Chondrocyte (in vitro differentiated cells): ENCODE data around the gene ZNF764. TPM values are rescaled to one million over a fixed set of nuclear protein-coding genes. Genes with fewer than 3 reads are reported as not detected.
"Not testable (repeated sequence)": the region's sequence is repeated elsewhere in the genome, so short reads cannot be mapped to it uniquely, and the experiment has no call there.

Experiments used
- DNase-seq: peaks from one replicate; pipeline ENCODE4 v3.0.0; 2021; ENCODE audit warnings: mixed read lengths, low spot score
- H3K27ac Mint-ChIP-seq: one replicate; pipeline ENCODE4 v1.8.0; 2021; ENCODE audit warnings: mild to moderate bottlenecking, moderate library complexity, mixed read lengths; ENCODE audit not compliant: unreplicated experiment
- H3K27me3 Mint-ChIP-seq: 2 replicates; pipeline ENCODE4 v1.8.0; 2021; ENCODE audit warnings: low read depth, mixed read lengths
- H3K36me3 Mint-ChIP-seq: 2 replicates; pipeline ENCODE4 v1.8.0; 2021; ENCODE audit warnings: low read depth, mixed read lengths
- H3K4me1 Mint-ChIP-seq: 2 replicates; pipeline ENCODE4 v1.8.0; 2021; ENCODE audit warnings: low read depth, mild to moderate bottlenecking, mixed read lengths
- H3K4me3 Mint-ChIP-seq: one replicate; pipeline ENCODE4 v1.8.0; 2021; ENCODE audit warnings: mild to moderate bottlenecking, moderate library complexity, mixed read lengths; ENCODE audit not compliant: unreplicated experiment
- H3K9me3 Mint-ChIP-seq: 2 replicates; pipeline ENCODE4 v1.8.0; 2021; ENCODE audit warnings: low read depth, mixed read lengths
- CTCF ChIP-seq: fragments of 200-600 bp; sonication (generic); IDR thresholded peaks from 2 replicates; pipeline ENCODE4 v1.5.0; 2021; ENCODE audit warnings: antibody characterized with exemption, mild to moderate bottlenecking, moderate library complexity
- total RNA-seq: library from RNA; stranded (reverse); gene quantifications from 3 replicates; pipeline ENCODE4 v1.2.1, GENCODE V29; 2021

The ZNF764 gene
- total RNA-seq, 1 donor from 2014 or later, result 8.3 TPM

- H3K36me3 Mint-ChIP-seq, result no peaks in the 10 kb centered on the region
These were observed 16.5 kb downstream of the ZNF764 start for GRCh38 chr16:30541502-30542329.

DNA sequence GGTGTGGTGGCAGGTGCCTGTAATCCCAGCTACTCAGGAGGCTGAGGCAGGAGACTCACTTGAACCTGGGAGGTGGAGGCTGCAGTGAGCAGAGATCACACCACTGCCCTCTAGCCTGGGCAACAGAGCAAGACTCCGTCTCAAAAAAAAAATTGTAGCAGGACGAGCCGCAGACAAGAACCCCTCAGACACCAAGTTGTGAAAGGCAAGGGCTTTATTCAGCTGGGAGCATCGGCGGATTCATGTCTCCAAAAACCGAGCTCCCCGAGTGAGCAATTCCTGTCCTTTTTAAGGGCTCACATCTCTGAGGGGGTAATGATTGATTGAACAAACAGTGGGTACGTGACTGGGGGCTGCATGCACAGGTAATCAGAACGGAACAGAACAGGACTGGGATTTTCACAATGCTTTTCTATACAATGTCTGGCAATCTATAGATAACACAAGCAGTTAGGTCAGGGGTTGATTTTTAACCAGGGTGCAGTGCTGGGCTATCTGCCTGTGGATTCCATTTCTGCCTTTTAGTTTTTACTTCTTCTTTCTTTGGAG lies 17.2 kb downstream of the ZNF764 start:
- H3K9me3 Mint-ChIP-seq, DNase-seq, H3K4me1 Mint-ChIP-seq, H3K27ac Mint-ChIP-seq, H3K4me3 Mint-ChIP-seq, H3K27me3 Mint-ChIP-seq, H3K36me3 Mint-ChIP-seq: not testable (repeated sequence)

More at GRCh38 chr16:30541502-30542329, 16.5 kb downstream of the ZNF764 start:
- no peaks in the 10 kb centered on the region for H3K4me1 Mint-ChIP-seq
- DNase-seq, result no peak
- no peak overlapping the region for H3K27ac Mint-ChIP-seq
- no peak for TF ChIP-seq CTCF
- no peaks in the 10 kb centered on the region for H3K9me3 Mint-ChIP-seq
- no peak overlapping the region for H3K4me3 Mint-ChIP-seq
- no peaks in the 10 kb centered on the region for H3K27me3 Mint-ChIP-seq

DNA sequence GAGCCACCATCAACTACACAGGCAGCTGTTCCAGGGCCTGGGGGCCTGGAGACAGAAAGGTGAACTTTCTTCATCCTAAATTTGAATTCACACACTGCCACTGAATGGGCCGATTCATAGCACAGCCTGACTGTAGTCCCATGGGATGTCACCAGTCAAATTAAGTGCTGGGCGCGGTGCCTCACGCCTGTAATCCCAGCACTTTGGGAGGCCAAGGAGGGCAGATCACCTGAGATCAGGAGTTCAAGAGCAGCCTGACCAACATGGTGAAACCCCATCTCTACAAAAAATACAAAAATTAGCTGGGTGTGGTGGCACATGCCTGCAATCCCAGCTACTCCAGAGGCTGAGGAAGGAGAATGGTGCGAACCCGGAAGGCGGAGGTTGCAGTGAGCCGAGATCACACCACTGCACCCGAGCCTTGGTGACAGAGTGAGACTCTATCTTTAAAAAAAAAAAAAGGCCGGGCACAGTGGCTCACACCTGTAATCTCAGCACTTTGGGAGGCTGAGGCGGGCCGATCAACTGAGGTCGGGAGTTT lies 18.1 kb downstream of the ZNF764 start:
- DNase-seq, H3K9me3 Mint-ChIP-seq, H3K36me3 Mint-ChIP-seq, H3K27me3 Mint-ChIP-seq, H3K27ac Mint-ChIP-seq, H3K4me3 Mint-ChIP-seq: not testable (repeated sequence)
- H3K4me1 Mint-ChIP-seq, result peaks cover 10% of the 10 kb centered on the region

- no peak for TF ChIP-seq CTCF
- DNase-seq, result no peak
- H3K4me3 Mint-ChIP-seq, result no peak overlapping the region
- no peaks in the 10 kb centered on the region for H3K27me3 Mint-ChIP-seq
- H3K4me1 Mint-ChIP-seq, result peaks cover 13% of the 10 kb centered on the region
- H3K27ac Mint-ChIP-seq, result no peak overlapping the region
- H3K36me3 Mint-ChIP-seq, result no peaks in the 10 kb centered on the region
- no peaks in the 10 kb centered on the region for H3K9me3 Mint-ChIP-seq
These were observed 18.9 kb downstream of the ZNF764 start for GRCh38 chr16:30539000-30539964.

DNA sequence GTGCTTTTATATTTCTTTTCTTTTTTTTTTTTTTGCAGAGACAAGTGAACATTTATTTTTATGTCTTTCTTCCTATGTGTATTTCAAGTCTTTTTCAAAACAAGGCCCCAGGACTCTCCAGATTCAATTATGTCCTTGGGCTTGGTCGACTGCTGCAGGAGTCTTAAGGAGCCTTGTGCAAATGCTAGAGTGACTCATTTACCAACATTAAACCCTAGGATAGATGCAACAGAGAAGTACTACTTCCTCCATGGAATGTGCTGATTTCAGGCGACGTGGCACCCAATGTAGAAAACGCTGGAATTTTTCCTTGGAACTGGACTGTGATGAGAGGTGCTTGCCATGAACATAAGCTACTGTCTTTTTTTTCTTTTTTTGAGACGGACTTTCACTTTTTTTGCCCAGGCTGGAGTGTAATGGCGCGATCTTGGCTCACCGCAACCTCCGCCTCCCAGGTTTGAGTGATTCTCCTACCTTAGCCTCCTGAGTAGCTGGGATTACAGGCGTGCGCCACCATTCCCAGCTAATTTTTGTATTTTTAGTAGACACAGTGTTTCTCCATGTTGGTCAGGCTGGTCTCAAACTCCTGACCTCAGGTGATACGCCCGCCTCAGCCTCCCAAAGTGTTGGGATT lies 21.7 kb downstream of the ZNF764 start:
- not testable (repeated sequence) for H3K36me3 Mint-ChIP-seq, H3K27me3 Mint-ChIP-seq, H3K4me3 Mint-ChIP-seq, DNase-seq, H3K9me3 Mint-ChIP-seq, H3K27ac Mint-ChIP-seq
- H3K4me1 Mint-ChIP-seq, result peaks cover 17% of the 10 kb centered on the region

- Mint-ChIP-seq H3K4me3 (peak overlapping the region; percentile 88), H3K27ac (peak overlapping the region; percentile 87), H3K9me3 (no peaks in the 10 kb centered on the region), H3K36me3 (no peaks in the 10 kb centered on the region), H3K4me1 (peaks cover 17% of the 10 kb centered on the region), H3K27me3 (no peaks in the 10 kb centered on the region)
- TF ChIP-seq CTCF, result peak; percentile 58
- no peak for DNase-seq
These were observed 22.4 kb downstream of the ZNF764 start for GRCh38 chr16:30535777-30536190.
